HepG2 (cell line): ENCODE measurements around the gene ANKRA2. TPM values are rescaled to one million over a fixed set of nuclear protein-coding genes. Genes with fewer than 3 reads are reported as not detected.
A peak's percentile ranks its signal among the peaks of the same experiment; 100 is the strongest.

Source experiments
- ATF2 ChIP-seq: sonication (generic); formaldehyde crosslinking; IDR thresholded peaks from 2 replicates; pipeline ENCODE4 v1.4.0; 2020; ENCODE audit warnings: missing genetic modification reagents
- ATF7 ChIP-seq, 2 experiments: fragments of 450-650 bp in 1 of 2; sonication (generic) in 1 of 2; formaldehyde crosslinking in 1 of 2; IDR thresholded peaks; 2 replicates each; pipeline versions ENCODE4 v1.4.0 to v1.6.1; 2016 to 2020; ENCODE audit warnings: antibody characterized with exemption in 1 of 2, mild to moderate bottlenecking in 1 of 2, missing genetic modification reagents in 1 of 2
- FOXK1 ChIP-seq: sonication (generic); formaldehyde crosslinking; IDR thresholded peaks from 2 replicates; pipeline ENCODE4 v1.4.0; 2020; ENCODE audit warnings: low read depth, missing genetic modification reagents, borderline replicate concordance
- FOXM1 ChIP-seq: sonication (generic); formaldehyde crosslinking; IDR thresholded peaks from 2 replicates; pipeline ENCODE4 v1.5.0; 2020; ENCODE audit warnings: missing genetic modification reagents
- HOXA7 ChIP-seq: sonication (generic); formaldehyde crosslinking; IDR thresholded peaks from 2 replicates; pipeline ENCODE4 v1.8.1; 2022; ENCODE audit warnings: mild to moderate bottlenecking, missing genetic modification reagents, moderate library complexity
- LRRFIP1 ChIP-seq: sonication (generic); formaldehyde crosslinking; conservative IDR thresholded peaks from 2 replicates; pipeline ENCODE4 v1.4.0; 2020; ENCODE audit warnings: missing genetic modification reagents
- MTF1 ChIP-seq: sonication (generic); formaldehyde crosslinking; IDR thresholded peaks from 2 replicates; pipeline ENCODE4 v1.5.0; 2020; ENCODE audit warnings: missing genetic modification reagents
- NFKB2 ChIP-seq: sonication (generic); formaldehyde crosslinking; IDR thresholded peaks from 2 replicates; pipeline ENCODE4 v1.4.0; 2020; ENCODE audit warnings: missing genetic modification reagents, borderline replicate concordance
- RAD21 ChIP-seq: fragments of 450-650 bp; formaldehyde crosslinking; IDR thresholded peaks from 2 replicates; pipeline ENCODE4 v1.5.0; 2020; ENCODE audit warnings: mild to moderate bottlenecking
- RBM22 ChIP-seq: fragments of 200-400 bp; formaldehyde crosslinking; optimal IDR thresholded peaks from 2 replicates; pipeline ENCODE3; 2017; ENCODE audit warnings: mild to moderate bottlenecking, low read length, moderate library complexity
- SAFB2 ChIP-seq: sonication (generic); formaldehyde crosslinking; IDR thresholded peaks from 2 replicates; pipeline ENCODE4 v1.5.1; 2020; ENCODE audit warnings: missing genetic modification reagents, low read depth, mild to moderate bottlenecking, borderline replicate concordance
- TFE3 ChIP-seq: IDR thresholded peaks from 2 replicates; pipeline ENCODE4 v1.6.1; 2016
- TRIM24 ChIP-seq: sonication (generic); formaldehyde crosslinking; IDR thresholded peaks from 2 replicates; pipeline ENCODE4 v1.8.0; 2022; ENCODE audit warnings: mild to moderate bottlenecking, missing genetic modification reagents
- ZNF136 ChIP-seq: sonication (generic); formaldehyde crosslinking; IDR thresholded peaks from 2 replicates; pipeline ENCODE4 v1.8.1; 2022; ENCODE audit warnings: low read depth, mild to moderate bottlenecking, moderate library complexity, missing genetic modification reagents
- ZNF572 ChIP-seq: sonication (generic); formaldehyde crosslinking; IDR thresholded peaks from 2 replicates; pipeline ENCODE4 v1.5.1; 2020; ENCODE audit warnings: mild to moderate bottlenecking, missing genetic modification reagents
- ZNF7 ChIP-seq: IDR thresholded peaks from 2 replicates; pipeline ENCODE4 v1.6.1; 2016; ENCODE audit warnings: missing biosample characterization, missing genetic modification reagents
- polyA plus RNA-seq, 8 experiments: library from polyadenylated mRNA; depleted of rRNA in 3 of 8; stranded (reverse) in 7 of 8; unstranded in 1 of 8; fragments of >200 nt; fragmentation: Illumina TruSeq in 4 of 8; extraction: Trizol in 4 of 8; gene quantifications; 2 replicates each; pipeline versions ENCODE4 v1.2.1 to v1.2.3, GENCODE V29; 2011 to 2016; ENCODE audit warnings: low read depth in 4 of 8, missing spikeins in 1 of 8, mixed read lengths in 1 of 8; ENCODE audit not compliant: insufficient read depth in 1 of 8
- total RNA-seq, 5 experiments: library from RNA; depleted of rRNA; stranded (reverse); fragments of >200 nt; fragmentation: Illumina TruSeq; extraction: Trizol; gene quantifications; 2 replicates each; pipeline ENCODE4 v1.2.3, GENCODE V29; 2016; ENCODE audit warnings: low read depth in 1 of 5
- TF ChIP-seq, protein P1 (sequence below): sonication (generic); formaldehyde crosslinking; IDR thresholded peaks from 2 replicates; pipeline ENCODE4 v1.9.0; 2021; ENCODE audit warnings: mild to moderate bottlenecking, missing genetic modification reagents

Gene ANKRA2
- total and polyA plus RNA-seq, 2 of the 13 experiments (the other 11 are each of a cell fraction or from before 2014, with no cell fraction given), result 23.6 to 33.6 TPM

DNA sequence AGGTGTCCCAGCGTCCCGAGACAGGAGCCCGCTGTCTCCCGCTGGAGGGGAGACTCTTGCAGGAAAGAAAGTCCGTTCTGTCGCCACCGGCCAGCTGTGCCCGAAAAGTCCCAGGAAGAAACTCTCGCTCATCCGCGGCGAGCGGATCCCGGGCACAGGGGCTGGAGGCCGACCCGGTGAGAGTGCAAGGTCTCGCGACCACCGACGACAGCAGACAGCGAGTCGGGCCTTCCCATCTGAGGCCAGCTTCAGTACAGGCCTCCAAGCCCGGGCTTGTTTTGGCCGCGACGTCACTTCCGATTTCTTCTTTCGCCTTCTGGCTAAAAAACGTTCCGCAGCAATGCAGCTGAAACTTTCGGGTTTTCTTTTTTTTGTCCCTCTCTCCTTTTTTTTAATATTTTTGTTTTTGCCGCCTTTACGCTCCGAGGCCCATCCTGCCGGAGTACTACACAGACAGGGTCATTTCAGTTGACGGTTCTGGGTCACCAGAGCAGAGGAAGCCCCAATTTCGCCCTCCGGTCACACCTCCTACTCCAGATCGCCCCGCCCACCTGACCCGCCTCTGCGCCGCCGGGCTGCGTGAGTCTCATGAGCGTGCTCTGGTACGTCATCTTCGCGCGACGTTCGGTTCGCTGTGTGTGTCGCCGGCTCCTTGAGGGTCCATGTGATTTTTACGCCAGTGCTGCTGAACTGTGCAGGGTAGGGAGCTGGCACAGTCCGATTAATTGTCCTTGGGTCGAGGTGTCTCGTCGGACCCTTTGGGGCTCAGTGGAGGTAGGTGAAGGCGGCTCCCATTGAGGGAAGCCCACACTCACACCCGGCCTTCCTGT lies at the start of gene ANKRA2, which contains the start of gene UTP15 (continued):
- TF ChIP-seq ATF7 (IDR thresholded peaks at IDR 0.05) (no peak), ATF7 (CRISPR knock-in tag; IDR thresholded peaks at IDR 0.05) (0 out of 2 replicates have a peak, but pooled peaks have one; percentile 44), ZNF572 (CRISPR knock-in tag) (no peak), RAD21 (CRISPR knock-in tag) (no peak), TFE3 (CRISPR knock-in tag) (peak; percentile 85), FOXM1 (CRISPR knock-in tag) (no peak), ATF2 (CRISPR knock-in tag) (peak; percentile 51), ZNF7 (CRISPR knock-in tag) (no peak), LRRFIP1 (no peak), NFKB2 (CRISPR knock-in tag) (no peak; the same call in 1 of the 2 replicates), FOXK1 (CRISPR knock-in tag) (peak; percentile 79; the same call in 1 of the 2 replicates), RBM22 (no peak), HOXA7 (CRISPR knock-in tag) (no peak), SAFB2 (no peak), TRIM24 (no peak), MTF1 (CRISPR knock-in tag) (no peak; the same call in 1 of the 2 replicates), ZNF136 (CRISPR knock-in tag) (no peak)
- TF ChIP-seq, protein P1, sequence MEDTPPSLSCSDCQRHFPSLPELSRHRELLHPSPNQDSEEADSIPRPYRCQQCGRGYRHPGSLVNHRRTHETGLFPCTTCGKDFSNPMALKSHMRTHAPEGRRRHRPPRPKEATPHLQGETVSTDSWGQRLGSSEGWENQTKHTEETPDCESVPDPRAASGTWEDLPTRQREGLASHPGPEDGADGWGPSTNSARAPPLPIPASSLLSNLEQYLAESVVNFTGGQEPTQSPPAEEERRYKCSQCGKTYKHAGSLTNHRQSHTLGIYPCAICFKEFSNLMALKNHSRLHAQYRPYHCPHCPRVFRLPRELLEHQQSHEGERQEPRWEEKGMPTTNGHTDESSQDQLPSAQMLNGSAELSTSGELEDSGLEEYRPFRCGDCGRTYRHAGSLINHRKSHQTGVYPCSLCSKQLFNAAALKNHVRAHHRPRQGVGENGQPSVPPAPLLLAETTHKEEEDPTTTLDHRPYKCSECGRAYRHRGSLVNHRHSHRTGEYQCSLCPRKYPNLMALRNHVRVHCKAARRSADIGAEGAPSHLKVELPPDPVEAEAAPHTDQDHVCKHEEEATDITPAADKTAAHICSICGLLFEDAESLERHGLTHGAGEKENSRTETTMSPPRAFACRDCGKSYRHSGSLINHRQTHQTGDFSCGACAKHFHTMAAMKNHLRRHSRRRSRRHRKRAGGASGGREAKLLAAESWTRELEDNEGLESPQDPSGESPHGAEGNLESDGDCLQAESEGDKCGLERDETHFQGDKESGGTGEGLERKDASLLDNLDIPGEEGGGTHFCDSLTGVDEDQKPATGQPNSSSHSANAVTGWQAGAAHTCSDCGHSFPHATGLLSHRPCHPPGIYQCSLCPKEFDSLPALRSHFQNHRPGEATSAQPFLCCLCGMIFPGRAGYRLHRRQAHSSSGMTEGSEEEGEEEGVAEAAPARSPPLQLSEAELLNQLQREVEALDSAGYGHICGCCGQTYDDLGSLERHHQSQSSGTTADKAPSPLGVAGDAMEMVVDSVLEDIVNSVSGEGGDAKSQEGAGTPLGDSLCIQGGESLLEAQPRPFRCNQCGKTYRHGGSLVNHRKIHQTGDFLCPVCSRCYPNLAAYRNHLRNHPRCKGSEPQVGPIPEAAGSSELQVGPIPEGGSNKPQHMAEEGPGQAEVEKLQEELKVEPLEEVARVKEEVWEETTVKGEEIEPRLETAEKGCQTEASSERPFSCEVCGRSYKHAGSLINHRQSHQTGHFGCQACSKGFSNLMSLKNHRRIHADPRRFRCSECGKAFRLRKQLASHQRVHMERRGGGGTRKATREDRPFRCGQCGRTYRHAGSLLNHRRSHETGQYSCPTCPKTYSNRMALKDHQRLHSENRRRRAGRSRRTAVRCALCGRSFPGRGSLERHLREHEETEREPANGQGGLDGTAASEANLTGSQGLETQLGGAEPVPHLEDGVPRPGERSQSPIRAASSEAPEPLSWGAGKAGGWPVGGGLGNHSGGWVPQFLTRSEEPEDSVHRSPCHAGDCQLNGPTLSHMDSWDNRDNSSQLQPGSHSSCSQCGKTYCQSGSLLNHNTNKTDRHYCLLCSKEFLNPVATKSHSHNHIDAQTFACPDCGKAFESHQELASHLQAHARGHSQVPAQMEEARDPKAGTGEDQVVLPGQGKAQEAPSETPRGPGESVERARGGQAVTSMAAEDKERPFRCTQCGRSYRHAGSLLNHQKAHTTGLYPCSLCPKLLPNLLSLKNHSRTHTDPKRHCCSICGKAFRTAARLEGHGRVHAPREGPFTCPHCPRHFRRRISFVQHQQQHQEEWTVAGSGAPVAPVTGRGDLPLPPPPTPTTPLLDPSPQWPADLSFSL (CRISPR knock-in tag), result no peak
